WI38 (cell line): Measurements from ENCODE around the gene SMARCAD1.

Source experiments
- H3K4me3 ChIP-seq: 2 replicates; pipeline ENCODE4 v1.5.1; 2011; ENCODE audit warnings: low read depth, mild to moderate bottlenecking, control low read depth, low read length
- CTCF ChIP-seq: IDR thresholded peaks from 2 replicates; pipeline ENCODE4 v1.5.1; 2012; ENCODE audit warnings: low read depth, mild to moderate bottlenecking, control low read depth, low read length

The SMARCAD1 gene

GRCh38 chr4:94207469-94208224 is at the start of gene SMARCAD1:
Gene SMARCAD1 (plus strand): TSS chr4:94207865. CDS start chr4:94208395, 530 bp downstream.
- TF ChIP-seq CTCF, result no peak
- peak within 1 kb of the TSS; percentile 90 for H3K4me3 ChIP-seq

- no peak for TF ChIP-seq CTCF
- H3K4me3 ChIP-seq, result no peak overlapping the region
Measured at GRCh38 chr4:94158883-94159282, 48.8 kb upstream of the SMARCAD1 start.

GRCh38 chr4:94159790-94160189 is 47.9 kb upstream of the SMARCAD1 start:
- H3K4me3 ChIP-seq, result no peak overlapping the region
- no peak for TF ChIP-seq CTCF

- TF ChIP-seq CTCF, result no peak
- H3K4me3 ChIP-seq, result no peak overlapping the region
Measured at GRCh38 chr4:94160774-94161173, 46.9 kb upstream of the SMARCAD1 start.

- TF ChIP-seq CTCF, result no peak
- no peak overlapping the region for H3K4me3 ChIP-seq
Measured at GRCh38 chr4:94165256-94165655, 42.4 kb upstream of the SMARCAD1 start.

GRCh38 chr4:94168321-94168720 is 39.3 kb upstream of the SMARCAD1 start:
- TF ChIP-seq CTCF, result no peak
- no peak overlapping the region for H3K4me3 ChIP-seq

- H3K4me3 ChIP-seq, result no peak overlapping the region
- no peak for TF ChIP-seq CTCF
Measured at GRCh38 chr4:94169803-94170372, 37.8 kb upstream of the SMARCAD1 start.
